Measurements from ENCODE around the gene FZD10.

FZD10 gene, protein sequence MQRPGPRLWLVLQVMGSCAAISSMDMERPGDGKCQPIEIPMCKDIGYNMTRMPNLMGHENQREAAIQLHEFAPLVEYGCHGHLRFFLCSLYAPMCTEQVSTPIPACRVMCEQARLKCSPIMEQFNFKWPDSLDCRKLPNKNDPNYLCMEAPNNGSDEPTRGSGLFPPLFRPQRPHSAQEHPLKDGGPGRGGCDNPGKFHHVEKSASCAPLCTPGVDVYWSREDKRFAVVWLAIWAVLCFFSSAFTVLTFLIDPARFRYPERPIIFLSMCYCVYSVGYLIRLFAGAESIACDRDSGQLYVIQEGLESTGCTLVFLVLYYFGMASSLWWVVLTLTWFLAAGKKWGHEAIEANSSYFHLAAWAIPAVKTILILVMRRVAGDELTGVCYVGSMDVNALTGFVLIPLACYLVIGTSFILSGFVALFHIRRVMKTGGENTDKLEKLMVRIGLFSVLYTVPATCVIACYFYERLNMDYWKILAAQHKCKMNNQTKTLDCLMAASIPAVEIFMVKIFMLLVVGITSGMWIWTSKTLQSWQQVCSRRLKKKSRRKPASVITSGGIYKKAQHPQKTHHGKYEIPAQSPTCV

DNA sequence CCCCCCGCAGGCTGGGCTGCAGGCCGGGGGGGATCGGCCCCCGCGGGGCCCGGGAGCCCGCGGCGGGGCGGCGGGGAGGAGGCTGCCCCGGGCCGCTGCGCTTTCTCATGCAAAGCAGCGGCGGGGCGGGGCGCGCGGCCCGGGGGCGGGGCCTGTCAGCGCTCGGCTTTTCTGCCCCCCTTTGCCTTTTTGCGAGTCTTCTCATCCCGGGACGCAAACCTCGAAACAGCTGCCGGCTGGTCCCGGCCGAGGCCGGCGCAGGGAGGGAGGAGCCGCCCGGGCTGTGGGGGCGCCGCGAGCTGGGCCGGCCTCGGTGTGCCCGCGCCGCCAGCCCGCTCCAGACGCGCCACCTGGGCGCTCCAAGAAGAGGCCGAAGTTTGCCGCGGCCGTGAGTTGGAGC is at the start of gene FZD10:
Gene FZD10 (plus strand): TSS at position 198 of the 400 bp plus-strand sequence. CDS start 479 bp downstream, outside the sequence.
- no peak for DNase-seq

DNA sequence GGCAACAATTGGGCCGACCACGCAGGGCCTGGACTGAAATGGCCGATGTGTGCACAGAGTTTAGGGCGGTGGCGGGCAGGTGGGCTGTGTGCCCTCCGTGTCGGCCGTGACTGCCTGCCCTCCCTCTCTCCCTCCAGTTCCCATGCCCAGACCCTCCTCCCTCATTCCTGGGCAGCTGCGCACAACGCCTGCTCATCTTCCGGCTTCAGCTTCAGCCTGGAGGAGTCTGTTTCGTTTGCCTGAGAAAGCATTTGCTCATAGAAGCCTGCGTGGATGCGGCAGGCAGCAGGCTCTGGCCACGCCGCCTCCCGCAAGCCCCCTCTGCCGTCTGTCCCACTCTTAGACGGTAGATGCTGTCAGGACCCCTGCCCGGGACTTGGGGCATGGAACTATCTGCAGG is 47.3 kb upstream of the FZD10 start:
- no peak for DNase-seq

DNA sequence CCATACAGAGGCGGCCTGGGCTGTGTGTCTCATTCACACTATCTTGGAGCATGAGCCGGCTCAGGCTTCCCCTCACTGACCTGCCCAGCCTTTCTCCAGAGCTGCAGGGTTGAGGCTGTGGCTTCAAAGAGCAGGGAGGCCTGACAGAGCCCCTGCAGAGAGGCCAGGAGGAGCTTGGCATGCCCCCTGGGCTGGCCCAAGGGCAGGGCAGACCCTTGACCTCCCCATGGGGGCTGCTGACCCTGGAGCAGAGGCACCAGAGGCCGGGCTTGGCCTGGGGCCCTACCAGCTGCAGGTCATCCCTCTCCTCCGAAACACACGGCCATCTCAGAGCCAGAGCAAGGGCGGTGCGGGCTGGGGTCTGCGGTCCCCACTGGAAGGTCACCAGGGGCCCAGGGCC is 46.6 kb upstream of the FZD10 start:
- no peak for DNase-seq

DNA sequence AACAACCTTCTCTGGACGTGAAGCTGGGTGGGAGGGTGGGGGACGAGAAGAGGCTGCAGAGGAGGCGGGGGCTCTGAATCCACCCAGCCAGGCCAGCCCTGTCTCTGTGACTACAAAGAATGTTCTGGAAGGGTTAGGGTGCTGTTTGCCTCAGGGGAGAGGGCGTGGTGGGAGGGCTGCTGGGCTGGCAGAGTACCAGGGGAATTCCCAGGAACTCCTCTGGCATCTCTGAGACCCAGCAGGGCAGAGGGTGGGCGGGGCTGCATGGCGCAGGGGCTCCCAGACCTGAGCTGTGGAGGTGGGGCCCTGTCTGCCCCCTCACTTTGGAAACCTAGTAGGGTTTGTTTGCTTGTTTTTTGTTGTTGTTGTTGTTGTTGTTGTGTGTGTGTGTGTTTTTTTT is 45.5 kb upstream of the FZD10 start:
- no peak for DNase-seq

DNA sequence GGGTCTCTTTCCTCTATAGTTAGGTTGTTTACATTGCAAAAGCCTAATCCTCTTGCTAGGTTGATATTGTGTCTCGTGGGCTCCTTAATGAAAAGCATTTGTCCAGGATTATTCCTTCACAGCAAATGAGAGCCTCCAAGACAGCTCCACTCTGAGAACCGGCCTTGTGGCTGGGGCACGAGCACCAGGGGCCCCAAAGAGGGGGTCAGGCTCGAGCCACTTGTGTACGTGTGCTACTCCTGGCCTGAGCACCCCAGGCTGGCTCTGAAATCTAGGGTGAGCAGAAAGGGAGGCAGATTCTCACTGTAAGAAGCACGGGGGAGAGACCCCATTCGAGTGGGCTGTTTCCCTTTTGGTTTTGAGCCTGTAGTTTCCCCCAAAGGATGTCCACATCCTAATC is 45.0 kb upstream of the FZD10 start:
- no peak for DNase-seq

DNA sequence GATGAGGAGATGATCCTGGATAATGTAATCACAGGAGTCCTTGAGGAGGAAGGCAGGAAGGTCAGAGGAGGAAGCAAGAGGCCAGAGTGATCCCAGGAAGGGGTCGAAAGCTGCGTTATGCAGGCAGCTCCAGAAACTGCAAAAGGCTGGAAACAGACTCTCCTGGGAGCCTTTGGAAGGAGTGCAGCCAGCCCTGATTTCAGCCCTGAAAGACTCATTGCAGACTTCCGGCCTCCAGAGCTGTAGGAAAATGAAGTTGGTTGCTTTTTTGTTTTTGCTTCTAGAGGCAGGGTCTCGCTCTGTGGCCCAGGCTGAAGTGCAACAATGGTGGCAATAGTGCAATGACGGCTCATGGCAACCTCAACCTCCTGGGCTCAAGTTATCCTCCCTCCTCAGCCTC is 44.6 kb upstream of the FZD10 start:
- DNase-seq = no peak

DNA sequence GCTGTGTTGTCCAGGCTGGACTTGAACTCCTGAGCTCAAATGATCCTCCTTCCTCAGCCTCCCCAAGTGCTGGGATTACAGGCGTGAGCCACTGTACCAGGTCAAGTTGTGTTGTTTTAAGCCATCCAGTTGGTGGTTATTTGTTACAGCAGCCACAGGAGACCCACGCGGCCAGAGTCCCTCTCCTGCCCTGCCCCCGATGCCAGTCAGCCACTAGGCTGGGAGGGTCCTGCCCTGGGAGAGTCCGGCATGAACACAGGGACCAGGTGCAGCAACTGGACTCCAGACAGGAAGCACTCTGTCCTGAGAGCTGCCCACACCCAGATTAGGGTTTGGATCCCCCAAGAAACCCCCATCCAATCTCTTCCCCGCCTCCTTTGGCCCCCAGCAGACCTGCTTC is 44.1 kb upstream of the FZD10 start:
- no peak for DNase-seq

DNA sequence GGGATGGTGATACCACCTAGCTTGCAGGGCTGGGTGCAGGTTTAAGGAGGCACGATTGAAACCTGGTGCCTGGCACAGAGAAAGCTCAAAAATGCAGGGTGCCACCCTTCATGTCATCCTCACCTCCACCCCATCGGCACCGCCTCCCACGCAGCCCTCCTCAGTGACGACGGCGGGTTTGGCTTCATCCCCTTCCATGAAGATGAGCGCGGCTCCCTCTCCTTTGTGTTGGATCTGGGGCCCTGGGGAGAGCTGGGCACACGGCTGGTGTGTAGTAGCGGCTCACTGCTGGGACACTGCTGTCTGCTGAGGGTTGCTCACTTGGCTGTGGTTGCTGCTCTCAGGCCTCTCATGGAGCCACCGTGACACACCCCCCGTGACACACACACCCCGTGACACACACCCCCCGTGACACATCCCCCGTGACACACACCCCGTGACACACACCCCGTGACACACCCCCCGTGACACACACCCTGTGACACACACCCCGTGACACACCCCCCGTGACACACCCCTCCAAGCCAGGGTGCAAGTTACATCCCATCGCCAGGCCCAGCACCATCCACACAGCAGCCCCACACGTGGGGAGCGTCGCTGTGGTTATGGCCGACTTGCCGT is 42.9 kb upstream of the FZD10 start:
- DNase-seq = no peak

DNA sequence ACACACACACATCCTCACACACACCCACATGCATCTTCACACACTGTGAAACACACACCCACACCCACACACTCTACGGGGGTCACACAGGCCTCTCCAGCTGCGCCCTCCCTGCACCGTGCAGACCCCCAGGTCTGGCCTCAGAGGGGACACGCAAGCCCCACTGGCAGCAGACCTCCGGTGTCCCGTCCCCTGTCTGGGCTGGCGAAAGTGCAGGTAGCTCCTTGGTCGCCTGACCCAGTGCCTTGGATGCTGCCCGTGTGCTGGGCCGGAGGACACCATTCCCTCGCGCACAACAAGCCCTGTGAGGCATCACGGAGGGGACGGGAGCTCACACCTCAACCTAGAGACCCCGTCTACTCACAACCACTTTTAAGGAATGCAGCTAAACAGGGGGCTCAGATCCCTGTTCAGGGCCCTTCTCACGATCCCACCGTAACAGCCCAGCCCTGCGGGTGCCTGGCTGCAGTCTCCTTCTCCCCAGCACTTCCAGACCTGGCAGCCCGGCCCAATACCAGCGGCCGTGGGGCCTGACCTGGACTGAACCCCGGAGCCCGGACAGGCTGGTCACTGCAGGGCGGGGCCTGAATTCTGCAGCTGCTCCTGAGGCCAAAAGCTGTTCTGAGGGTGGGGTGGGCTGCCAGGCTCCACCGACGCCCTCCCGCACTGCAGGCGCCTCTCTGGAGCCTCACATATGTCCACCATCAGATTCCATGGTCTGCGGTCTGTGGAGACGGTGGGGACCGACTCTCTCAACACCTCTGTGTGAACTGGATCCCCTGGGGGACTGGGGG is 42.1 kb upstream of the FZD10 start:
- DNase-seq = no peak

DNA sequence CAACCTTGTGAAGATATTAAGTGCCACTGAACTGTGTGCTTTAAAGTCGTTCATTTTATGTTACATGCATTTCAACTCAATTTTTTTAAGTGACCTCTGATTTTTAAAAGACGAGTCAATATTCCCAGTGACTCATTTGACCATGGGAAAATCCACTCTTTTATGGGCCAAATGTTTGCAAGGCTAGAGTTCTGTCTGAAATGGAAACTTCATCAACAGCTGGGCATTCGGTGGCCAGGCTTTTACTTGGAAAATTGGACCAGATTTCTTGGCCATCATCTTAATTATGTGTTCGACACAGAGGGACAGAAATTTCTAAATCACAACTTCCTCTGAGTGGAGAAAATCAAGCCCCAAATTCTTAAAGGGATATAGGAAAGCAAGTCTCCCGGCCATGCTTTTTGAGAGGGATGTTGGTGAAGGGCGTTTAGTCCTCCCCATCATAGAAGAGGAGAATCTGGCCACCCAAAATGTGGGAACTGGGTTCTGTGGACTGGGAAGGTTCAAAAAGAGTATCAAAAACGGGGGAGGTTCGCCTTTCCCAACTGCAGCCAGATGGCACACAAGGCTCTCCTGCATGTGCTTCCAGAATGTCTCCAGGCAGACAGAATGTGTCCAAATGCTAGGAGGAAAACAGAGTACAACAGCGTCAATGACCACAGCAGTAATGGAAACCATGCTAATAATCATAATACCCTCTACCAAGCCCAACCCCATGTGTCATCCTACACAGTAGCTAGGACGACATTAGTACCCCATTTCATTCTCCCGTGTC is 40.9 kb upstream of the FZD10 start:
- no peak for DNase-seq

DNA sequence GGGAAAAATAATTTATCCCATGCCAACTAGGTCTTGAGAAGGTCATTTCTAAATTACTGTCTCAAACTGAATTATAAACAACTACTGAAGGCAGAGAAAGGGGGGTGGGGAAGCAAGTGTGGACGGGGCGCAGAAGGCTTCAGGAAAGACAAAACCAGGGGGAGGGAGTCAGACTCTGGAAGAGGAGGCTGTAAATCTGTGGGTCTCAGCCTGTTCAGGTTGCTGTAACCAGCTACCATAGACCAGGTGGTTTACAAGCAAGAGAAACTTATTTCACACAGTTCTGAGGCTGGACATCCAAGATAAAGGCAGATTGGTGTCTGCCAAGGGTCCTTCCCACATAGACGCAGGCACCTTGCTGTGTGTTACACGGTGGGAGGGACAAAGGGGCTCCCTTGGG is 39.9 kb upstream of the FZD10 start:
- no peak for DNase-seq

DNA sequence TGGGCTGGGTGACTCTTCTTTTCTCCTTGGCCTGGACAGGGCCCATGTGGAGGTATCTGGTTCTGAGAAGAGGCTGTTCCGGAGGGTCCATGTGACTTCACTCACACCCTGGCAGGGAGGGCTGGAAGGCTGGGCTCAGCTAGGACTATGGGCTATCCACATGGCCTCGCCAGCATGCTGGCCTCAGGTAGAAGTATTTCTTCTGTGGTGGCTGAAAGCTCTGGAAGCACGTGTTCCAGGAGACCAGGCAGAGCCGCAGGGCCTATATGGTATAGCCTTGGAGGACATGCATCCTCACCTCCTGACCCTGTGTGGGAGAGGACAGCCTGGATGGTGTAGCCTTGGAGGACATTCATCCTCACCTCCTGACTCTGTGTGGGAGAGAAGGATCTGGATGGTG is 38.2 kb upstream of the FZD10 start:
- no peak for DNase-seq

DNA sequence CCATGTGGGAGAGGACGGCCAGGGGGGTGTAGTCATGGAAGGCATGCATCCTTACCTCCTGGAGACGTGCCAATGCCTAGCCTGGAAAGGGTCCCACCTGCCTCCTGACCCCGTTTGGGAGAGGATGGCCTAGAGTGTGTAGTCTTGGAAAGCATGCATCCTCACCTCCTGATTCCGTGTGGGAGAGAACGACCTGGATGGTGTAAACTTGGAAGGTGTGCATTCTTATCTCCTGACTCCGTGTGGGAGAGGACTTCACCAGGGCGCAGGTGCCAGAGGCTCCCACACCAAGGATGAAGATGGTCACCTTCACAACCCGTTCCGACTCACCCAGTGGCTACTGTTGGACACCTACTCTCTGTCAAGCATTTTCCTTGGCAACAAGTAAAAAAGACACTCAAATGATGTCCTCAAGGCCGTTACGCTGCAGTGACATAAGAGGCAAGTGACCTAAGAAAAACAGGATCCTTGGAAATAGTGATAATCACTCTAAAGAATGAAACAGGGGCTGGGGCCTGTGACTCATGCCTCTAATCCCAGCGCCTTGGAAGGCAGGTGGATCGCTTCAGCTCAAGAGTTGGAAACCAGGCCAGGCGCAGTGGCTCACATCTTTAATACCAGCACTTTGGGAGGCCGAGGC is 37.5 kb upstream of the FZD10 start:
- DNase-seq = no peak

DNA sequence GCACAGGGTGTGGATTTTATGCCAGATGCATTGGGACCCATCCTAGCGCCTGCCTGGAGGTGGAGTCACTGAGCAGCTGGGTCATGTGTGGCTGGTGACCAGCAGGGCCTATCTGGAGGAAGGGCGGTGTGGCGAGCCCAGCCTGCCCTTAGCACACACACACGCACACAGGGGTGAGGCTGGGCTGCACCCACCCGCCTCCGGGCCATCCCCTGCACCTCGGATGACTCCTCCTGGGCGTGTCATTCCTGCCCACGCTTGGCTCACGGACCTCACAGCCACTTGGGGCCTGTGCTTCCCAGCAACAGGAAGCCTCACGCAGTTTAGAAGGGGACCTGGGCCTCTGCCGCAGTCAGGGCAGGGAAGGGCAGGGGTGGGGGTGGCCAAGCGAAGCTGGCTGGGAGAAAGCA is 36.2 kb upstream of the FZD10 start:
- DNase-seq = no peak

DNA sequence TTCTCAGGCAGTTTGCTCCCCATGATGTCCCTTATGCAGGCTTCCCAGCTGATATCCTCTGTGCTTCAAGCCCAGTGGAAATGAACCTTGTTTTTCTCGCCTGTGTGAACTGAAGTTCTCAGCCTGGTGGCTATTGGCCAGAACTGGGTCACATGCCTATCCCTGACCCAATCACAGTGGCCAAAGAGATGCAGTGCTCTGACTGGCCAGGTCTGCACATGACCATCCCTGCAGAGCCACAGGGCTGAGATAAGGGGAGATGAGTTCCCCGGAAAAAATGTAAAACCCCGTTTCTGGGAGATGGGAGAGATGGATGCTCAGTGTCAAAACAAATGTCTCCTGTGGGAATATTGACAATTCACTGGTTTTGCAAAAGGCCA is 34.7 kb upstream of the FZD10 start:
- no peak for DNase-seq

DNA sequence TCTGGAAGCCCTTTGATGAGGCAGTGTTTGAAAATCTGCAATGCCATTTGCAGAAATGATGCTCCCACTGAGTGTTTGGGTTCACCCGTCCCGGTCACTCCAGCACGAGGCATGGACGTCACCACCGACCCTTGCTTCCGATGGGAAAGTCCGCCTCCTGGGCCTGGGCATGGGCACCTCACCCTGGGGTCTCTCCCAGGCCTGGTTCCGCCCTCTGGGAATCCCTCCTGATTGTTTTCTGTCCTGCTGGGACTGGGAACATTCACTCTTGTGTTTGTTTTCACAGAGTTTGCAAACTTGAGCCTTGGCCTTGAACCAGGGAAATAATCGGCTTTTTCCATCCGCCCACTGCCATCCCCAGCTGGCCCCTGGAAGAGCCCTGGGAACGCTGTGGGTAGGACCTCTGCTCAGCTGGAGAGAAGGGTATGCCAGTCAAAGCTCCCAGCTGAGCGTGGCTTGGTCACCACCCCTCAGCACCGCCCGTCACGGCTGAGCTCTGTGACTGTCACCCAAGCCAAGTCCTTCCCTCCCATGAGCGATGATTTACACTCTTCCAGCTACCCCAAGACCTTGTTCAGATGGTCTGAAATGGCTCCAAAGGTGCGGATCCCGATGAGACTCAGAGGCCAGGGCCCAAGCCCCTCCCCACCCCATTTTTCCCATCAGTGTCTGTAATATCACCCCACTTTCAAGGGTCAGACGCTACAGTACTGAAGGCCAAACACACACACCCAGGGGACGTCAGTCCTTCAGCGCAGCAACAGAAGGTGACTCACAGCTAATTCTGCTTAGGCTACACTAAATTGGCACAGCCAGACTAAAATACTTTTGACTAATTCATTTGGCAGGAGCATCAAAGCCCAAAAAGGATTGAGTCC is 34.1 kb upstream of the FZD10 start:
- DNase-seq = no peak

DNA sequence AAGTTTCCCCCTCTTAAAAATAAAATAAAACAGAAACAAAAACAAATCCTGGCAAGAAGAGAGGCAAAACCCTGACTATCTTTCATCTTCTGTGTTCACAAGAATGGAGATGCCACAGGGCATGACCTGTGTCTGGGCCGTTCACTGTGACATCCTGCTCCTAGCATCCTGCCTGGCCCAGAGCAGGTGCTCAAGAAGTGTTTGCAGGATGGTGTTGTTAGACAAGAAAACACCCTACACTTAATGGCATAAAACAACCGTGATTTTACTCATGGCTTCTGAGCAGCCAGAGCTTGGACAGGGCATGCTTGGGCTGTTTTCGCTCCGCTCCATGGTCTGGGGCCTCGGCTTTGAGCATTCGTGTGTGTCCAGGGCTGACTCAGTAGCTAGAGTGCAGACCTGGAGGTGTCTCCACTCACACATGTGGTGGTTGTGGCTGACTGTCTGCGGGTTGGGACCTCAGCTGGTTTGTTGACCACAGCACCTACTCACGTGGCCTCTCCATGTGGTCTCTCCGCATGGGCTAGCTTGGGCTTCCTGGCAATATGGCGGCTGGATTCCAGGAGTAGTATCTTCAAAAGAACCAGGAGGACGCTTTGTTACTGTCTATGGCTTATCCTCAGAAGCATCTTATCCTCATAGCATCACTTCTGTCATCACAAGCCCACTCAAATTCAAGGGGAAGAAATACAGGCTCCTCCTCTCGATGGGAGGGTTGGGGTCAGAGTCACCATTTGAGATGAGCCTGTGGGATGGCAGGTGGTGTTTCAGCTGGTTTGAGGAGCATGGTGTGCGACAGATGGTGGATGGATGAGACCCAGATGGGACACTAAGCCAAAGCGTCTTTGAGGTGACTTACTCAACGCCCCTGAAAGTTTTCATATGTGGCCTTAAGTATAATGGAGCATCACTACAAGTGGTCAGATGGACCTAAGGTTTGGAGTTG is 33.2 kb upstream of the FZD10 start:
- DNase-seq = no peak

DNA sequence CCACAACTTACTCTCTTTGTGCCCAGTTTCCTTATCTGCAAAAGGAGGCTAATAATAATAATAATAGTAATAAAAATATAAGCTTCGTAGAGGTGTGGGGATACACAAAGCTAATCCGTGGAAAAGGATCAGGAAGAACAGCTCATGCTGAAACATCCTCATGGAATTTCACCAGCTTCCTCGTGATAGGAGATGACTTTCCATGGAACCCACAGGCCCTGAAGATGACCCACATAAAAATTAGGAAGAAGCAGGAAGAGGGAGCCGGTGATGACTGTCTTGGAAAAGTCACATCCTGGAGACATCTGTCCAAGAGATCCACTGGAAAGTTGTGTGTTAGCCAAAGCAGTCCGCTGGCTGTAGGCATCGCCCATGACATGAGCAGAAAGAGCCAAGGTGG is 31.9 kb upstream of the FZD10 start:
- no peak for DNase-seq

DNA sequence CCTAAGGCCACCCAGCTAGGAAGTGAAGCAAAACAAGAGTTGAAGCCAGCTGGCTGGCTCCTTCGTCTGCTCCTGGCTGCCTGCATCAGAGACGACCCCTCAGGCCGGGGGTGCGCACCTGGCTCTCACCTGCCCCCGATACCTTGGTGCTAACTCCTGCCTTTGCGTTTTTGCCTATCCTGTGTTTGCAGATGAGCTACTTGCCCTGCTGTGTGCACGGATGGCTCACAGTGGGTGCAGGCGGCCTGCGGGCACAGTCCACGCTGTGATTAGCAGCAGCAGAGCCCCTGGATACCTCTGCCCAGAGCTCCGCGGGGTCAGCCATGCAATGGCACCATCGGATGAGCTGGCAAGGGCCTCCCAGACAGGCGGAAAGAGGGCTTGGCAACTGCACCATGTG is 31.2 kb upstream of the FZD10 start:
- DNase-seq = no peak

DNA sequence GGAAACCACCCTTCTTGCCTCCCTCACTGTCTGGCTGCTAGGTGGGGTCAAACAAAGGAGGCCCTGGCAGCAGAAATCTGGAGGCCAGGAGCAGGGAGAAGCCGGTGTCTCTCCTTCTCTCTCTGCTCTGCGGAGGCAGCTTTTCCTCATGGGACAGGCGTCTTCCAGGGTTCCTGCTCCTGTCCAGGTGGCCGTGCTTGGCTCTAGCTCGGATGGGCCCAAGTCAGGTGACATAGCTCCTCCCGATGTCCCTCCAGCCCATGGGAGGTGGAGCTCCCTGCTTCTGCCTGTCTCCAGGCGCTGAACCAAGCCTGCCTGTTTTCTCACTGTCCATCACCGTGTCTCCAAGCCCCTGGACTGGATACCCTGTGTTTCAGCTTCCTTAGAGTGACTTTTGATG is 30.5 kb upstream of the FZD10 start:
- no peak for DNase-seq

All from activated effector memory CD4-positive, alpha-beta T cell treated with Interleukin-2 at 50 U/mL for 16 hours (primary cell).